Neural cell (in vitro differentiated cells): ENCODE data around the gene ST6GAL1. TPM values are rescaled to one million over a fixed set of nuclear protein-coding genes. Genes with fewer than 3 reads are reported as not detected.

Source experiments
- H2AFZ ChIP-seq: fragments of 200-600, 300-800 bp; sonication (generic), shearing (Covaris generic); 2 replicates; pipeline ENCODE4 v1.6.0; 2014; ENCODE audit warnings: low read depth, mild to moderate bottlenecking, antibody characterized with exemption, low read length, moderate library complexity
- H3F3A ChIP-seq: fragments of 200-600 bp; shearing (Covaris generic); 2 replicates; pipeline ENCODE4 v1.6.1; 2016; ENCODE audit warnings: mild to moderate bottlenecking, moderate library complexity, mixed read lengths, antibody characterized with exemption, low read length; ENCODE audit not compliant: insufficient read depth, poor library complexity, severe bottlenecking
- H3K27ac ChIP-seq: fragments of 200-600, 300-800 bp; sonication (generic), shearing (Covaris generic); 2 replicates; pipeline ENCODE4 v1.5.1; 2014; ENCODE audit warnings: mild to moderate bottlenecking, low read length, moderate library complexity
- H3K27me3 ChIP-seq: fragments of 300-800, 200-600 bp; sonication (generic), shearing (Covaris generic); 2 replicates; pipeline ENCODE4 v1.6.0; 2014; ENCODE audit warnings: mild to moderate bottlenecking, low read depth, low read length, moderate library complexity; ENCODE audit not compliant: insufficient read depth
- H3K36me3 ChIP-seq: fragments of 300-800, 200-600 bp; sonication (generic), shearing (Covaris generic); 2 replicates; pipeline ENCODE4 v1.5.1; 2014; ENCODE audit warnings: mild to moderate bottlenecking, antibody characterized with exemption, low read length, moderate library complexity; ENCODE audit not compliant: insufficient read depth
- H3K4me2 ChIP-seq: fragments of 300-800, 200-600 bp; sonication (generic), shearing (Covaris generic); 2 replicates; pipeline ENCODE4 v1.6.0; 2014; ENCODE audit warnings: mild to moderate bottlenecking, low read length
- H3K4me3 ChIP-seq: fragments of 300-800, 200-600 bp; sonication (generic), shearing (Covaris generic); 2 replicates; pipeline ENCODE4 v1.5.1; 2014; ENCODE audit warnings: mild to moderate bottlenecking, low read length, moderate library complexity
- H3K79me2 ChIP-seq: fragments of 200-600 bp; shearing (Covaris generic); replicated peaks from 2 replicates; pipeline ENCODE4 v1.6.0; 2014; ENCODE audit warnings: mild to moderate bottlenecking, low read length, moderate library complexity; ENCODE audit not compliant: insufficient read depth
- H3K9ac ChIP-seq: fragments of 300-800, 200-600 bp; sonication (generic), shearing (Covaris generic); 2 replicates; pipeline ENCODE4 v1.6.1; 2016; ENCODE audit warnings: mild to moderate bottlenecking, low read length, mixed read lengths
- H3K9me2 ChIP-seq: fragments of 200-600 bp; shearing (Covaris generic); 2 replicates; pipeline ENCODE4 v1.6.1; 2016; ENCODE audit warnings: mild to moderate bottlenecking, low read length, mixed read lengths; ENCODE audit not compliant: insufficient read depth
- H3K9me3 ChIP-seq: fragments of 200-600, 300-800 bp; sonication (generic), shearing (Covaris generic); 2 replicates; pipeline ENCODE4 v1.6.1; 2016; ENCODE audit warnings: mild to moderate bottlenecking, mixed run types, low read length, moderate library complexity, mixed read lengths
- H4K20me1 ChIP-seq: fragments of 200-600 bp; shearing (Covaris generic); 2 replicates; pipeline ENCODE4 v1.6.1; 2016; ENCODE audit warnings: mild to moderate bottlenecking, mixed run types; ENCODE audit not compliant: insufficient read depth
- CTCF ChIP-seq: fragments of 450-650 bp; IDR thresholded peaks from 2 replicates; pipeline ENCODE4 v1.5.1; 2014; ENCODE audit warnings: antibody characterized with exemption, mild to moderate bottlenecking, moderate library complexity; ENCODE audit not compliant: poor library complexity, severe bottlenecking
- EP300 ChIP-seq: fragments of 450-650 bp; conservative IDR thresholded peaks from 2 replicates; pipeline ENCODE4 v1.6.1; 2014; ENCODE audit warnings: antibody characterized with exemption, mild to moderate bottlenecking, moderate library complexity; ENCODE audit not compliant: poor library complexity, severe bottlenecking
- EZH2 ChIP-seq: fragments of 200-600, 300-800 bp; shearing (Covaris generic), sonication (generic); IDR thresholded peaks from 2 replicates; pipeline ENCODE4 v1.6.1; 2014; ENCODE audit warnings: antibody characterized with exemption, low read length, borderline replicate concordance, mild to moderate bottlenecking; ENCODE audit not compliant: insufficient read depth, poor library complexity, severe bottlenecking
- MXI1 ChIP-seq: fragments of 450-650 bp; conservative IDR thresholded peaks from 2 replicates; pipeline ENCODE4 v1.6.1; 2014; ENCODE audit warnings: antibody characterized with exemption, mild to moderate bottlenecking; ENCODE audit not compliant: poor library complexity, severe bottlenecking
- POLR2AphosphoS5 ChIP-seq: IDR thresholded peaks from 2 replicates; pipeline ENCODE4 v1.6.1; 2012
- RAD21 ChIP-seq: fragments of 450-650 bp; conservative IDR thresholded peaks from 2 replicates; pipeline ENCODE4 v1.6.1; 2014; ENCODE audit warnings: antibody characterized with exemption, mild to moderate bottlenecking, moderate library complexity
- REST ChIP-seq: IDR thresholded peaks from 2 replicates; pipeline ENCODE4 v1.6.1; 2012; ENCODE audit warnings: borderline replicate concordance
- SMC3 ChIP-seq: fragments of 450-650 bp; conservative IDR thresholded peaks from 2 replicates; pipeline ENCODE4 v1.6.1; 2014; ENCODE audit warnings: antibody characterized with exemption, mild to moderate bottlenecking, moderate library complexity; ENCODE audit not compliant: poor library complexity
- TAF1 ChIP-seq: IDR thresholded peaks from 2 replicates; pipeline ENCODE4 v1.6.1; 2012; ENCODE audit warnings: low read depth
- polyA plus RNA-seq: library from polyadenylated mRNA; depleted of rRNA; stranded (reverse); fragments of >200 nt; gene quantifications from 2 replicates; pipeline ENCODE4 v1.2.3, GENCODE V29; 2014

The ST6GAL1 gene
- polyA plus RNA-seq, 1 donor from 2014 or later = 17.6 TPM

GRCh38 chr3:186909078-186909853, 21.1 kb upstream of the ST6GAL1 start:
- H3K27ac ChIP-seq = no peak overlapping the region
- H3K4me3 ChIP-seq = no peak overlapping the region
- H3K36me3 ChIP-seq = no peaks in the 10 kb centered on the region
- no peak for TF ChIP-seq MXI1
- no peak for TF ChIP-seq POLR2AphosphoS5
- TF ChIP-seq EZH2 = no peak
- TF ChIP-seq TAF1 = no peak
- no peak for TF ChIP-seq SMC3
- no peak for TF ChIP-seq EP300
- no peak for TF ChIP-seq REST
- no peak for TF ChIP-seq CTCF
- no peak for TF ChIP-seq RAD21
- H3K9me2 ChIP-seq = no peaks in the 10 kb centered on the region
- no peaks in the 10 kb centered on the region for H3K9me3 ChIP-seq
- H4K20me1 ChIP-seq = no peaks in the 10 kb centered on the region
- no peaks in the 10 kb centered on the region for H3K27me3 ChIP-seq
- no peaks in the 10 kb centered on the region for H3K79me2 ChIP-seq
- H3K9ac ChIP-seq = no peak overlapping the region
- H3K4me2 ChIP-seq = no peak overlapping the region
- no peaks in the 10 kb centered on the region for H3F3A ChIP-seq
- no peak overlapping the region for H2AFZ ChIP-seq

GRCh38 chr3:186915806-186916796, 14.2 kb upstream of the ST6GAL1 start:
- no peak overlapping the region for H3K9ac ChIP-seq
- no peaks in the 10 kb centered on the region for H4K20me1 ChIP-seq
- no peak overlapping the region for H3K27ac ChIP-seq
- H2AFZ ChIP-seq = no peak overlapping the region
- H3K4me2 ChIP-seq = no peak overlapping the region
- H3K27me3 ChIP-seq = no peaks in the 10 kb centered on the region
- no peaks in the 10 kb centered on the region for H3K9me3 ChIP-seq
- no peaks in the 10 kb centered on the region for H3K36me3 ChIP-seq
- no peaks in the 10 kb centered on the region for H3F3A ChIP-seq
- H3K9me2 ChIP-seq = no peaks in the 10 kb centered on the region
- TF ChIP-seq MXI1 = no peak
- TF ChIP-seq RAD21 = no peak
- no peak for TF ChIP-seq TAF1
- no peak overlapping the region for H3K4me3 ChIP-seq
- H3K79me2 ChIP-seq = no peaks in the 10 kb centered on the region
